HEK293 (cell line): ENCODE results near the gene PEX3.

Source experiments
- TRIM28 ChIP-seq: IDR thresholded peaks from 2 replicates; pipeline ENCODE4 v1.6.1; 2011; ENCODE audit warnings: low read length, control low read depth, borderline replicate concordance
- ZNF24 ChIP-seq: fragments of 450-650 bp; formaldehyde crosslinking; IDR thresholded peaks from 2 replicates; pipeline ENCODE4 v1.5.1; 2016; ENCODE audit warnings: missing biosample characterization, missing genetic modification characterization
- ZNF324 ChIP-seq: fragments of 450-650 bp; formaldehyde crosslinking; IDR thresholded peaks from 2 replicates; pipeline ENCODE4 v1.5.1; 2016; ENCODE audit warnings: missing biosample characterization, missing genetic modification characterization
- ZNF660 ChIP-seq: fragments of 450-650 bp; IDR thresholded peaks from 2 replicates; pipeline ENCODE4 v1.5.1; 2018; ENCODE audit warnings: missing biosample characterization, mild to moderate bottlenecking, missing genetic modification characterization
- ZSCAN16 ChIP-seq: fragments of 450-650 bp; formaldehyde crosslinking; IDR thresholded peaks from 2 replicates; pipeline ENCODE4 v1.5.1; 2016; ENCODE audit warnings: missing biosample characterization, missing genetic modification characterization
- TF ChIP-seq, protein P1 (sequence below): fragments of 450-650 bp; formaldehyde crosslinking; IDR thresholded peaks from 2 replicates; pipeline ENCODE4 v1.5.1; 2016; ENCODE audit warnings: missing biosample characterization, missing genetic modification characterization

DNA sequence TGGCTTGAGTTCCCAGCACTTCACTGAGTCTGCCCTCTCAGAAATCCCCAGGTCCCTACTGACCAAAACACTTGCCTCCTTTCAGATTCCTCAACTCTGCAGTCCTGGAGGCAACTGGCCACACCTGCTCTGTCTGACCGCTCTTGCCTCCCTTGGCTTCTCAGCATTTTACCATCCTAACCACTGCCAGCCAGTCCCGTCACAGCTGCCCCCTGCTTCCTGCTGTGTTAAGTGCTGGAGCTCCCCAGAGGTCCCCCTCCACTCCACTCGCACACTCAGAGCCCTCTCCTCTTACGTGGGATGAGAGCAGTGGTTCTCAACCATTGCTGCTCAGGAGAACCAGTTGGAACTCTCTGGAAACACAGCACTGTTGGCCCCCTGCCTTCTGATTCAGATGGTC lies 20.6 kb upstream of the PEX3 start:
- TF ChIP-seq, protein P1, sequence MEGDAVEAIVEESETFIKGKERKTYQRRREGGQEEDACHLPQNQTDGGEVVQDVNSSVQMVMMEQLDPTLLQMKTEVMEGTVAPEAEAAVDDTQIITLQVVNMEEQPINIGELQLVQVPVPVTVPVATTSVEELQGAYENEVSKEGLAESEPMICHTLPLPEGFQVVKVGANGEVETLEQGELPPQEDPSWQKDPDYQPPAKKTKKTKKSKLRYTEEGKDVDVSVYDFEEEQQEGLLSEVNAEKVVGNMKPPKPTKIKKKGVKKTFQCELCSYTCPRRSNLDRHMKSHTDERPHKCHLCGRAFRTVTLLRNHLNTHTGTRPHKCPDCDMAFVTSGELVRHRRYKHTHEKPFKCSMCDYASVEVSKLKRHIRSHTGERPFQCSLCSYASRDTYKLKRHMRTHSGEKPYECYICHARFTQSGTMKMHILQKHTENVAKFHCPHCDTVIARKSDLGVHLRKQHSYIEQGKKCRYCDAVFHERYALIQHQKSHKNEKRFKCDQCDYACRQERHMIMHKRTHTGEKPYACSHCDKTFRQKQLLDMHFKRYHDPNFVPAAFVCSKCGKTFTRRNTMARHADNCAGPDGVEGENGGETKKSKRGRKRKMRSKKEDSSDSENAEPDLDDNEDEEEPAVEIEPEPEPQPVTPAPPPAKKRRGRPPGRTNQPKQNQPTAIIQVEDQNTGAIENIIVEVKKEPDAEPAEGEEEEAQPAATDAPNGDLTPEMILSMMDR: no peak
- TF ChIP-seq ZNF324 (tag by site-specific recombination) (no peak), ZNF660 (tag by site-specific recombination) (no peak), ZSCAN16 (no peak), TRIM28 (no peak), ZNF24 (tag by site-specific recombination) (no peak)
